Measurements from ENCODE around the gene RAC2. TPM values are rescaled to one million over a fixed set of nuclear protein-coding genes. Genes with fewer than 3 reads are reported as not detected.

Gene RAC2
- total and polyA plus RNA-seq, 9 of the 15 experiments (the other 6 are each of a cell fraction or from before 2014, with no cell fraction given), result 22.7 to 103 (median 43.3) TPM

- no peak for TF ChIP-seq ZNF518B (CRISPR knock-in tag; IDR thresholded peaks at IDR 0.05)
- no peak for TF ChIP-seq NUFIP1 (IDR thresholded peaks at IDR 0.05; ENCODE audit: partially characterized antibody)
- no peak for TF ChIP-seq PHB (CRISPR knock-in tag; IDR thresholded peaks at IDR 0.05)
- no peak for TF ChIP-seq HDAC6 (IDR thresholded peaks at IDR 0.05; ENCODE audit: low read depth, low read length)
- TF ChIP-seq TAF7 (tag; IDR thresholded peaks at IDR 0.05), result no peak
- no peak for TF ChIP-seq E2F3 (CRISPR knock-in tag; IDR thresholded peaks at IDR 0.05)
- peak in 2 of 3 experiments; percentile 52 to 83 for TF ChIP-seq YY1 (IDR thresholded peaks at IDR 0.05; ENCODE audit: borderline replicate concordance in 1 of 3, control insufficient read depth in 1 of 3, extremely low read depth in 1 of 3, insufficient read depth in 3 of 3, insufficient read length in 1 of 3, insufficient replicate concordance in 2 of 3, low read depth in 1 of 3, low read length in 2 of 3)
- TF ChIP-seq NFE2 (IDR thresholded peaks at IDR 0.05; ENCODE audit: low read depth), result peak; percentile 25; the same call in 1 of the 2 replicates
- TF ChIP-seq TAL1 (IDR thresholded peaks at IDR 0.05), result no peak
- TF ChIP-seq, protein P1, sequence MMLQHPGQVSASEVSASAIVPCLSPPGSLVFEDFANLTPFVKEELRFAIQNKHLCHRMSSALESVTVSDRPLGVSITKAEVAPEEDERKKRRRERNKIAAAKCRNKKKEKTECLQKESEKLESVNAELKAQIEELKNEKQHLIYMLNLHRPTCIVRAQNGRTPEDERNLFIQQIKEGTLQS (IDR thresholded peaks at IDR 0.05), result 0 out of 2 replicates have a peak, but pooled peaks have one; percentile 16
- TF ChIP-seq, protein P1 (CRISPR knock-in tag; conservative IDR thresholded peaks at IDR 0.05), result no peak
- TF ChIP-seq NR2C2 (CRISPR knock-in tag; IDR thresholded peaks at IDR 0.05), result no peak
- no peak for TF ChIP-seq NR2C2 (tag; IDR thresholded peaks at IDR 0.05)
- TF ChIP-seq PYGO2 (tag; IDR thresholded peaks at IDR 0.05), result no peak
- peak; percentile 46; the same call in 1 of the 2 replicates for TF ChIP-seq FOSL1 (tag; conservative IDR thresholded peaks at IDR 0.05)
- no peak for TF ChIP-seq NFATC3 (IDR thresholded peaks at IDR 0.05)
- TF ChIP-seq ETS1 (conservative IDR thresholded peaks at IDR 0.05; ENCODE audit: control insufficient read depth, low read depth, low read length), result no peak
- TF ChIP-seq HDAC2 (IDR thresholded peaks at IDR 0.05), result peak; percentile 60
- no peak for TF ChIP-seq ARNT (IDR thresholded peaks at IDR 0.05)
- TF ChIP-seq DMBX1 (CRISPR knock-in tag; IDR thresholded peaks at IDR 0.05; ENCODE audit: borderline replicate concordance), result peak; percentile 69; the same call in 1 of the 2 replicates
- TF ChIP-seq DNMT1 (IDR thresholded peaks at IDR 0.05), result no peak
- TF ChIP-seq ZNF384 (IDR thresholded peaks at IDR 0.05; ENCODE audit: low read depth, low read length), result no peak
- TF ChIP-seq BRD4 (IDR thresholded peaks at IDR 0.05), result no peak
- no peak for TF ChIP-seq SNIP1 (IDR thresholded peaks at IDR 0.05; ENCODE audit: low read depth)
Measured at GRCh38 chr22:37229805-37230672, 14.0 kb downstream of the RAC2 start (continued).

Data from K562 (cell line).